Immature natural killer cell (primary cell): ENCODE measurements around the gene FOSL2. TPM values are rescaled to one million over a fixed set of nuclear protein-coding genes. Genes with fewer than 3 reads are reported as not detected.

ENCODE experiments used
- DNase-seq, 3 donors: peaks; one replicate each; pipeline ENCODE4 v3.0.0; 2022; ENCODE audit warnings: mixed read lengths in 1 of 3
- H3K27ac Mint-ChIP-seq, 6 donors: one replicate each; pipeline ENCODE4 v1.8.0; 2020; ENCODE audit warnings: mixed read lengths in 6 of 6, mild to moderate bottlenecking in 5 of 6, inconsistent platforms in 4 of 6, moderate library complexity in 3 of 6
- H3K27me3 Mint-ChIP-seq, 3 donors: one replicate each; pipeline ENCODE4 v1.8.0; 2020 to 2021; ENCODE audit warnings: low read depth in 3 of 3, mild to moderate bottlenecking in 3 of 3, mixed read lengths in 3 of 3, moderate library complexity in 3 of 3, inconsistent platforms in 1 of 3
- H3K36me3 Mint-ChIP-seq, 3 donors: one replicate each; pipeline ENCODE4 v1.8.0; 2020; ENCODE audit warnings: mixed read lengths in 3 of 3, inconsistent platforms in 2 of 3, mild to moderate bottlenecking in 2 of 3
- H3K4me1 Mint-ChIP-seq, 2 donors: one replicate each; pipeline ENCODE4 v1.8.0; 2020; ENCODE audit warnings: inconsistent platforms in 2 of 2, mild to moderate bottlenecking in 2 of 2, mixed read lengths in 2 of 2, moderate library complexity in 1 of 2
- H3K4me3 Mint-ChIP-seq, 5 donors: one replicate each; pipeline ENCODE4 v1.8.0; 2020; ENCODE audit warnings: mild to moderate bottlenecking in 5 of 5, mixed read lengths in 5 of 5, inconsistent platforms in 3 of 5, moderate library complexity in 3 of 5
- H3K9me3 Mint-ChIP-seq, 6 donors: one replicate each; pipeline ENCODE4 v1.8.0; 2020; ENCODE audit warnings: mild to moderate bottlenecking in 6 of 6, mixed read lengths in 6 of 6, inconsistent platforms in 4 of 6, moderate library complexity in 3 of 6
- polyA plus RNA-seq, 3 donors: library from polyadenylated mRNA; unstranded; fragments of 300-500 nt; fragmentation: Illumina TruSeq; gene quantifications; one replicate each; pipeline ENCODE4 v1.2.3, GENCODE V29; 2021

FOSL2 gene
- polyA plus RNA-seq, 3 donors from 2014 or later: 27.2 to 54.3 (median 28.7) TPM

- no peak overlapping the region for H3K4me3 Mint-ChIP-seq
- DNase-seq: no peak
- peaks cover 2 to 8% (median 5%) of the 10 kb centered on the region in 3 donors for H3K27me3 Mint-ChIP-seq
- peaks cover 36 to 46% of the 10 kb centered on the region in 2 donors for H3K4me1 Mint-ChIP-seq
- H3K36me3 Mint-ChIP-seq: no peaks in the 10 kb centered on the region
- H3K27ac Mint-ChIP-seq: peak overlapping the region in 4 of 6 donors; percentile 40 to 96 (median 72)
- H3K9me3 Mint-ChIP-seq: no peaks in the 10 kb centered on the region
These were observed 41.8 kb upstream of the FOSL2 start for GRCh38 chr2:28350791-28351285.

- Mint-ChIP-seq H3K36me3 (no peaks in the 10 kb centered on the region), H3K4me3 (no peak overlapping the region), H3K4me1 (peaks cover 36 to 47% of the 10 kb centered on the region in 2 donors), H3K27me3 (peaks cover 2 to 7% (median 7%) of the 10 kb centered on the region in 3 donors), H3K27ac (peak overlapping the region in 5 of 6 donors; percentile 11 to 87 (median 63)), H3K9me3 (no peaks in the 10 kb centered on the region)
- no peak for DNase-seq
These were observed 41.0 kb upstream of the FOSL2 start for GRCh38 chr2:28351621-28352020.

GRCh38 chr2:28352104-28352503, 40.6 kb upstream of the FOSL2 start:
- no peaks in the 10 kb centered on the region for H3K9me3 Mint-ChIP-seq
- H3K4me3 Mint-ChIP-seq: no peak overlapping the region
- no peaks in the 10 kb centered on the region for H3K36me3 Mint-ChIP-seq
- peak overlapping the region in 2 of 6 donors; percentile 84 to 87 for H3K27ac Mint-ChIP-seq
- peaks cover 2 to 7% (median 4%) of the 10 kb centered on the region in 3 donors for H3K27me3 Mint-ChIP-seq
- peaks cover 31 to 44% of the 10 kb centered on the region in 2 donors for H3K4me1 Mint-ChIP-seq
- DNase-seq: no peak

- Mint-ChIP-seq H3K27me3 (peaks cover 2 to 7% (median 4%) of the 10 kb centered on the region in 3 donors), H3K36me3 (no peaks in the 10 kb centered on the region), H3K9me3 (no peaks in the 10 kb centered on the region), H3K4me3 (no peak overlapping the region), H3K4me1 (peaks cover 25 to 39% of the 10 kb centered on the region in 2 donors), H3K27ac (peak overlapping the region in 5 of 6 donors; percentile 40 to 84 (median 74))
- no peak for DNase-seq
These were observed 40.0 kb upstream of the FOSL2 start for GRCh38 chr2:28352610-28353195.

- no peak overlapping the region for H3K4me3 Mint-ChIP-seq
- no peak for DNase-seq
- H3K9me3 Mint-ChIP-seq: peaks cover 0 to 4% (median 0%) of the 10 kb centered on the region in 6 donors
- H3K36me3 Mint-ChIP-seq: no peaks in the 10 kb centered on the region
- H3K27ac Mint-ChIP-seq: peak overlapping the region; percentile 68 to 94 (median 85)
- peaks cover 30 to 40% of the 10 kb centered on the region in 2 donors for H3K4me1 Mint-ChIP-seq
- H3K27me3 Mint-ChIP-seq: peaks cover 17 to 21% (median 18%) of the 10 kb centered on the region in 3 donors
These were observed 37.6 kb upstream of the FOSL2 start for GRCh38 chr2:28354920-28355520.

GRCh38 chr2:28355521-28356094, 37.0 kb upstream of the FOSL2 start:
- H3K4me3 Mint-ChIP-seq: no peak overlapping the region
- no peak for DNase-seq
- H3K9me3 Mint-ChIP-seq: peaks cover 0 to 4% (median 0%) of the 10 kb centered on the region in 6 donors
- peaks cover 18 to 27% (median 18%) of the 10 kb centered on the region in 3 donors for H3K27me3 Mint-ChIP-seq
- peak overlapping the region; percentile 81 to 94 (median 87) for H3K27ac Mint-ChIP-seq
- no peaks in the 10 kb centered on the region for H3K36me3 Mint-ChIP-seq
- H3K4me1 Mint-ChIP-seq: peaks cover 36 to 46% of the 10 kb centered on the region in 2 donors

- Mint-ChIP-seq H3K27ac (peak overlapping the region; percentile 81 to 94 (median 87)), H3K4me1 (peaks cover 43 to 53% of the 10 kb centered on the region in 2 donors), H3K4me3 (no peak overlapping the region), H3K27me3 (peaks cover 18 to 32% (median 18%) of the 10 kb centered on the region in 3 donors), H3K36me3 (no peaks in the 10 kb centered on the region), H3K9me3 (peaks cover 0 to 4% (median 0%) of the 10 kb centered on the region in 6 donors)
- DNase-seq: peak in 2 of 3 donors; percentile 35 to 61
These were observed 36.4 kb upstream of the FOSL2 start for GRCh38 chr2:28356095-28356911.

- Mint-ChIP-seq H3K9me3 (peaks cover 0 to 4% (median 0%) of the 10 kb centered on the region in 6 donors), H3K4me3 (no peak overlapping the region), H3K27ac (peak overlapping the region; percentile 53 to 99 (median 90)), H3K36me3 (no peaks in the 10 kb centered on the region), H3K4me1 (peaks cover 50 to 59% of the 10 kb centered on the region in 2 donors), H3K27me3 (peaks cover 18 to 32% (median 18%) of the 10 kb centered on the region in 3 donors)
- DNase-seq: no peak
These were observed 35.6 kb upstream of the FOSL2 start for GRCh38 chr2:28357055-28357454.

GRCh38 chr2:28357948-28358667, 34.5 kb upstream of the FOSL2 start:
- DNase-seq: no peak
- Mint-ChIP-seq H3K36me3 (no peaks in the 10 kb centered on the region), H3K9me3 (peaks cover 0 to 4% (median 0%) of the 10 kb centered on the region in 6 donors), H3K27me3 (peaks cover 15 to 35% (median 18%) of the 10 kb centered on the region in 3 donors), H3K4me1 (peaks cover 54 to 62% of the 10 kb centered on the region in 2 donors), H3K27ac (peak overlapping the region; percentile 97 to 100 (median 98)), H3K4me3 (peak overlapping the region in 3 of 5 donors; percentile 80 to 84 (median 83))

- Mint-ChIP-seq H3K9me3 (peaks cover 0 to 4% (median 0%) of the 10 kb centered on the region in 6 donors), H3K27me3 (peaks cover 16 to 35% (median 16%) of the 10 kb centered on the region in 3 donors), H3K4me3 (peak overlapping the region; percentile 80 to 85 (median 83)), H3K27ac (peak overlapping the region; percentile 97 to 100 (median 98)), H3K36me3 (no peaks in the 10 kb centered on the region), H3K4me1 (peaks cover 60 to 68% of the 10 kb centered on the region in 2 donors)
- peak in 1 of 3 donors; percentile 23 for DNase-seq
These were observed 33.9 kb upstream of the FOSL2 start for GRCh38 chr2:28358668-28359201.

GRCh38 chr2:28359222-28360057, 33.2 kb upstream of the FOSL2 start:
- H3K27ac Mint-ChIP-seq: peak overlapping the region; percentile 97 to 100 (median 98)
- DNase-seq: peak; percentile 96 to 98 (median 98)
- H3K27me3 Mint-ChIP-seq: peaks cover 16 to 38% (median 16%) of the 10 kb centered on the region in 3 donors
- peak overlapping the region; percentile 80 to 85 (median 83) for H3K4me3 Mint-ChIP-seq
- H3K9me3 Mint-ChIP-seq: peaks cover 0 to 4% (median 0%) of the 10 kb centered on the region in 6 donors
- H3K4me1 Mint-ChIP-seq: peaks cover 67 to 74% of the 10 kb centered on the region in 2 donors
- H3K36me3 Mint-ChIP-seq: no peaks in the 10 kb centered on the region
